Measurements from ENCODE around the gene SEPTIN7. TPM values are rescaled to one million over a fixed set of nuclear protein-coding genes. Genes with fewer than 3 reads are reported as not detected.

Gene SEPTIN7
- polyA plus RNA-seq, 1 donor: 258 TPM

Other genes starting within 250 kb of the SEPTIN7 start
- 23.8 TPM for gene HERPUD2, start 105.9 kb upstream of the SEPTIN7 start, polyA plus RNA-seq